Memory B cell (primary cell): ENCODE data around the gene ENOX1.

Experiments
- ATAC-seq: fragments of 150-1000 bp; cut with Tn5 transposase; 2 replicates; pipeline ENCODE4 v1.10.0; 2021; ENCODE audit warnings: low read depth, mild to moderate bottlenecking, moderate library complexity
- DNase-seq, 2 donors: peaks; one replicate each; pipeline ENCODE4 v3.0.0; 2022; ENCODE audit warnings: low spot score in 2 of 2
- H3K27ac Mint-ChIP-seq: one replicate; pipeline ENCODE4 v1.8.0; 2022; ENCODE audit warnings: mild to moderate bottlenecking, moderate library complexity, mixed read lengths
- H3K27me3 Mint-ChIP-seq: one replicate; pipeline ENCODE4 v1.8.0; 2022; ENCODE audit warnings: mixed read lengths
- H3K36me3 Mint-ChIP-seq: one replicate; pipeline ENCODE4 v1.8.0; 2022; ENCODE audit warnings: mild to moderate bottlenecking, mixed read lengths
- H3K4me1 Mint-ChIP-seq: one replicate; pipeline ENCODE4 v1.8.0; 2022; ENCODE audit warnings: mixed read lengths
- H3K4me3 Mint-ChIP-seq: one replicate; pipeline ENCODE4 v1.8.0; 2022; ENCODE audit warnings: mild to moderate bottlenecking, moderate library complexity, mixed read lengths
- H3K9me3 Mint-ChIP-seq: one replicate; pipeline ENCODE4 v1.8.0; 2022; ENCODE audit warnings: mixed read lengths

ENOX1 gene

DNA sequence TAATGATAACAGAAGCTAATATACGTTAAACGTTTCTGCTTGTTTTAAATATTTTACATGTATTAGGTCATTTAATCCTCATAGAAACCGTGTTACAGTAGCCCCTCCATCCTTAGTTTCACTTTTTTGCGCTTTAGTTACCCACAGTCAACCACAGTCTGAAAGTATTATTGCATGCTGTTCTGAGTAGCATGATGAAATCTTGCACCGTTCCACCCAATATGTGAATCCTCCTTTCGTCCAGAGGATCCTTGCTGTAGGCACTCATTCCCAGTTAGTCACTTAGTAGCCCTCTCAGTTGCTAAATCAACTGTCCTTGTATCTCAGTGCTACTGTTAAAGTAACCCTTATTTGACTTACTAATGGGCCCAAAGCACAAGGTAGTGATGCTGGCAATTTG is 257.8 kb downstream of the ENOX1 start:
- Mint-ChIP-seq H3K4me1 (no peaks in the 10 kb centered on the region), H3K27me3 (peaks cover 5% of the 10 kb centered on the region), H3K27ac (no peak overlapping the region), H3K36me3 (no peaks in the 10 kb centered on the region), H3K9me3 (no peaks in the 10 kb centered on the region), H3K4me3 (no peak overlapping the region)
- no peak for DNase-seq
- no peak for ATAC-seq

DNA sequence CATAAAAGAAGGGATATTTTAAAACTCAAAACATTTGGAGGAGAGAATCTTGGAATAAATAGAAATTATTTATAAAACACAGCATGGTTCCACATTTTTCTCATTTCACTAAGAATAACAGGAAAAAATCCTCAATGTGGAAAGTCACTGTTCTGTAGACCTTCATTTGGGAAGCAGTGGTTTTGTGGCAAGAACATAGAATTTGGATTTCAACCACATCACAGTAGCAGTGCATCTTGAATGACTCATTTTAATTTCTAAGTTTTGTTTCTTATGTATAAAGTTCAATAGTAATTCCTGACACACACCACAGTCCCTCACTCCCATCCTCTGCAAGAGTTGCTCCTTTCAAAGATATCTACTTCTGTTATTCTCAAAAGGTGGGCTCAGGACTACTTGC is 264.0 kb downstream of the ENOX1 start:
- ATAC-seq, result no peak
- Mint-ChIP-seq H3K36me3 (no peaks in the 10 kb centered on the region), H3K27ac (no peak overlapping the region), H3K4me3 (no peak overlapping the region), H3K4me1 (no peaks in the 10 kb centered on the region), H3K27me3 (peaks cover 8% of the 10 kb centered on the region), H3K9me3 (no peaks in the 10 kb centered on the region)
- no peak for DNase-seq

DNA sequence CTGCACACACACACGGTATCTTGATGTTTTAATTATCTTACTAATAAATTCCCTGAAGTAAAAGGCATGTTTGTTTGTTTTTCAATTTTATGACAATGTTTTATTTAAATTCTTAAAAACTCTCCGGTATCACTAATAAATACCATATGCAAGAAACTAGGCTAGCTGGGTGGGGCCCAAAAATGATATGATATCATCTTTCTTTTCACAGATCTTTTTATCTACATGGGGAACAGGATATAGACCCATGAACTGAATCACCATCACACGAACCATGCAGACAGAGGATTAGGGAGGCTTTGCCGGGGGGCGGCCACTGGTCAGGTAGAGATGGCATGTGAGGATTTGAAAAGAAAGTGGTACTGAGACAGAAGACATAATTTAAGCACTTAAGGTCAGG is 266.4 kb downstream of the ENOX1 start:
- Mint-ChIP-seq H3K36me3 (no peaks in the 10 kb centered on the region), H3K4me1 (no peaks in the 10 kb centered on the region), H3K9me3 (no peaks in the 10 kb centered on the region), H3K4me3 (no peak overlapping the region), H3K27me3 (peaks cover 8% of the 10 kb centered on the region), H3K27ac (no peak overlapping the region)
- DNase-seq (no peak), ATAC-seq (no peak)

DNA sequence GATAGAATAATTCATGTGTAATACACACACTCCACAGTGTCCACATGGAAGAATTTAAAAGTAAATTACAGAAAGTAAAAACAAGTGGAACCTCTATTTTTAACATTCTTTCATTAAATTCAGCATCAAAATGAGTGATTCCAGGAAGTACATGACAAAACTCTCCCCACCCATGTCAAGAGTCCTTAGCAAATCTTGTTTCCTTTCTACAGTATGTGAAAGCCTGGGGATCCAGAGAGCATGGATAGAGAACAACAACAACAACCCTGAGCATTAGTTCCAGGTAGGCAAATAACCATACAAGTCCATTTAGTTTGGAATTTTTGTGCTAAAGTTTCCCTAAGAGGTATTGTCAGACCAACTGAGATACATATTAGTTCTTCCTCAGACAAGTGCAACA is 267.9 kb downstream of the ENOX1 start:
- Mint-ChIP-seq H3K27me3 (peaks cover 6% of the 10 kb centered on the region), H3K4me3 (no peak overlapping the region), H3K9me3 (no peaks in the 10 kb centered on the region), H3K27ac (no peak overlapping the region), H3K4me1 (no peaks in the 10 kb centered on the region), H3K36me3 (no peaks in the 10 kb centered on the region)
- ATAC-seq, result no peak
- DNase-seq, result no peak

DNA sequence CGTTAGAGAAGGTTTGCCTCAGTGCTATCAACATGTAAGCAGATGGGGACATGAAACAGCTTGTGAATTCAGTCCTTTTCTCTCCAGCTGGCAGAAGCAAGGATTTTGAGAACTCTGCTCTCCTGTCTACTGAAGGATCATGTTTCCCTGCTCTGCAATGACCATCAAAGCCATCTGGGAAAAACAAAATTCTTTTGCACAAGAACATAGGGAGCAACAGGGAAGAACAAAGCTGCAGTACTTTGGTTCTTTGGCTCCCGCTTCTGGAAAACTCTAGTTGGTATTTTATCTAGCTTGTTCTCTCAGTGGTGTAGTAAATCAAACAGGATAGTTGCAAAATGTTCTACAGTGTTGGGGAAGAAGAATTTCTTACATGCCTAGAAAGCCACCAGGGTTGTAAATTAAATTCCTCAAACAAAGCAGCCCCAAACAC is 270.4 kb downstream of the ENOX1 start:
- Mint-ChIP-seq H3K4me1 (no peaks in the 10 kb centered on the region), H3K4me3 (no peak overlapping the region), H3K27me3 (peaks cover 6% of the 10 kb centered on the region), H3K36me3 (no peaks in the 10 kb centered on the region), H3K9me3 (no peaks in the 10 kb centered on the region), H3K27ac (no peak overlapping the region)
- DNase-seq (no peak), ATAC-seq (no peak)

DNA sequence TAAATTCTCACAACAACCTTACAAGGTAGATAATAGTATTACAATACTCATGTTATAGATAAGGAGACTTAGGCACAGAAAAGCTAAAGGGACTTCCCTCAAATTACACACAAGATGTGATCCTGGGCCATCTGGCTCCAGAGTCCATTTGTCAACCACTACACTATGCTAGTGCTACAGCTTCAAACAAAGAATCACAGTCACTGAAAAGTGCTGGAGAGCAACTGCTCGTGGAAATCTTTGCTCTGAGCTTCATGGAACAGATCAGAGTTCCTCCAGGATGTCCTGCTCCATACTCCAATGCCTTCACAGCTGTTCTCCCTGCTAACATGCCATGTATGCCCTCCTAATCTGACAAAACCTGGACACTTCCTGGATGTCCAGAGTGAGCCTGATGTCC is 271.2 kb downstream of the ENOX1 start:
- ATAC-seq, result no peak
- H3K36me3 Mint-ChIP-seq, result no peaks in the 10 kb centered on the region
- H3K27ac Mint-ChIP-seq, result no peak overlapping the region
- H3K27me3 Mint-ChIP-seq, result peaks cover 6% of the 10 kb centered on the region
- no peak for DNase-seq
- H3K9me3 Mint-ChIP-seq, result no peaks in the 10 kb centered on the region
- no peak overlapping the region for H3K4me3 Mint-ChIP-seq
- no peaks in the 10 kb centered on the region for H3K4me1 Mint-ChIP-seq

DNA sequence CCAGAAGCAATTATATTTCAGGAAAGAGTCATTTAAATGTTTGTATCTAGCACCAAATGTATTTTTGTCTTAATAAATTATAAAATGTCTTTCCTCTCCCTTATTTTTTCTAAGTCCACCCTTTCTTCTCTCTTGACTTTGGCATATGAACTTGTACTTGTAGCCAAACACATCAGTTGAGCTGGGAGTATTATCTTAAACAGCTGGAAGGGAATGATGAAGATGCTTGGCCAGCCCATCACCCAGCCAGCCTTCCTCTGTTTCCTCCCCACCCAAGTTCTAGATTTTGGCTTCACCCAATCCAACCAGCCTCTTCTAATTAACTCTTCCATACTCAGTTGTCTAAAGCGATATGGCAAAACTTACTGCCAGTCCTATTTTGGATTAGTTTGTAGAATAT is 272.5 kb downstream of the ENOX1 start:
- Mint-ChIP-seq H3K4me1 (no peaks in the 10 kb centered on the region), H3K9me3 (no peaks in the 10 kb centered on the region), H3K36me3 (no peaks in the 10 kb centered on the region), H3K27ac (no peak overlapping the region), H3K4me3 (no peak overlapping the region), H3K27me3 (no peaks in the 10 kb centered on the region)
- ATAC-seq (no peak), DNase-seq (no peak)

DNA sequence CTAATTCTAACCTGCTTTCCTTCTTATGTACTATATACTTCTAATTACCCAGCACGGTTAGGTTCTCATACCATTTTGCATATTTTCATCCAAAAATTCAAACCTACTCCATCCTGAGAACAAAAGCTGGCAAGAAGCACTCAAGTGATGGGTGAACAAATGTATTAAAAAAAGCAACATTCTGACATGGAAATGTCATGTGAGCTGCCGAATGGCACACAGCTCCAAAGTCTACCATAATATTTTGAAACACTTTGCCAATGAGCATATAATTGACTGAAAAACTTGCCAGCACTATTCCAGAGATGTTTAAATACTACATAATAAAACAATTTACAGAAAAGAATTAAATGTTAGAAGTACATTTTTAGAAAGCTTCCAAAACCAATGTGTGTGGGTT is 274.6 kb downstream of the ENOX1 start:
- ATAC-seq, result no peak
- H3K4me1 Mint-ChIP-seq, result no peaks in the 10 kb centered on the region

DNA sequence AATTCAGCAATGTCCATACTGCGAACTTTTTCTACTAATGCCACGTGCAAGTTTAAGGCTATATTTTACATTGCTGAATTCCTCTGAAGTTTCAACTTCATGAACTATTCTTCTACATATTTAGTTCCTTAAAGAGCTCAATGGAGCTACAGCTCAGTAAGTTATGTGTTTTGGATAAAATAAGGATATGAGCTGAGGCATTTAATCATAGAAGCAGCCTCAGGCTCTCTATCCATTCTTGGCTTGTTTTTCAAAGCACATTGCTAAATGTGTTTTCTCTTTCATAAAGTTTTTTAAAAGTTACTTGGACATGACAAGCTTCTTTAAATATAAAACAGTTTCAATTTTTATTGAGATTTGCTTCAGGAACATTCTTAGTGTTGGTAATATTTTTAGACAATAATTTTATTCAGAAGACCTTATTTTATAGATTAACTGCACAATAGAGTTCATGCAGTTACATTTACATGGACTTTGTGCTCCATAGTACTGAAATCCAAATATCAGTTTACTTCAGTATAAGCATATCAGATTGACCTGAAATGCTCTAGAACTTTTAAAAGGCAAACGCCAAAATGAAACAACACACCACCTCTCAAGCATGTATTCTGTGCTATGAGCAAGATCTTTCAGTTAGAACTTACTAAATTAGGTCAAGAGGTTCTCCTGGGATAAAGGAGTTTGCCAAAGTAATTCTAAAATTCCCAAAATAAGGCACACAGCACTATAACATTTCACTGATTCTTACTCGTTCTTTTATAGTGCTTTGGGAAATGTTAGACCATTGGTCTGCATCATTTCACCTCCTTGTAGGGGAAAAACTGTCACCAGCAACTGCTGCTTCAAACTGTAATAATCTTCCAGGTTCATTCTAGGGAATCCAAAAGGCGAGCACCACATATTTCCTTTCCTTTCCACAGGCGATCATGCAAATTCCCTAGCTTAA is 275.5 kb downstream of the ENOX1 start:
- Mint-ChIP-seq H3K36me3 (no peaks in the 10 kb centered on the region), H3K27ac (no peak overlapping the region), H3K4me3 (no peak overlapping the region), H3K27me3 (no peaks in the 10 kb centered on the region), H3K9me3 (no peaks in the 10 kb centered on the region), H3K4me1 (no peaks in the 10 kb centered on the region)
- DNase-seq, result no peak
- no peak for ATAC-seq

More for the DNA sequence above, 274.6 kb downstream of the ENOX1 start:
- H3K4me3 Mint-ChIP-seq, result no peak overlapping the region
- H3K36me3 Mint-ChIP-seq, result no peaks in the 10 kb centered on the region
- no peaks in the 10 kb centered on the region for H3K9me3 Mint-ChIP-seq
- DNase-seq, result no peak
- no peak overlapping the region for H3K27ac Mint-ChIP-seq
- H3K27me3 Mint-ChIP-seq, result no peaks in the 10 kb centered on the region

DNA sequence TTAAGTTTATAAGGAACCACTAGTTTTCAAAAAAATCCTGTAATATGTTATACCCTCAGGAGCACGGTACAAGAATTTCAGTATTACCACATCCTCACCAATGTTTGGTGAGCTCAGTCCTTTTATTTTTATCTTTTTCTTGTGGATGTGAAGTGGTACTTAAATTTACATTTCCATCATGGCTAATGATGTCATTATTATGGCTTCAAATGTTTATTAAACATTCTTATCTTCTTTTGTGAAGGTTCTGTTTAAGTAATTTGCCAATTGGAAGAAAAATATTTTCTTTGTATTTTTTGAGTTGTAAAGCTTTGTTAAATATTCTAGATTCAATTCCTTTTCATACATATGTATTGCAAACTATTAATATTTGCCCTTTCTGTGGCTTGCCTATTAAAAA is 291.0 kb downstream of the ENOX1 start:
- Mint-ChIP-seq H3K9me3 (peaks cover 5% of the 10 kb centered on the region), H3K27me3 (no peaks in the 10 kb centered on the region), H3K4me1 (no peaks in the 10 kb centered on the region), H3K36me3 (no peaks in the 10 kb centered on the region), H3K4me3 (no peak overlapping the region), H3K27ac (no peak overlapping the region)
- no peak for ATAC-seq
- DNase-seq, result no peak

DNA sequence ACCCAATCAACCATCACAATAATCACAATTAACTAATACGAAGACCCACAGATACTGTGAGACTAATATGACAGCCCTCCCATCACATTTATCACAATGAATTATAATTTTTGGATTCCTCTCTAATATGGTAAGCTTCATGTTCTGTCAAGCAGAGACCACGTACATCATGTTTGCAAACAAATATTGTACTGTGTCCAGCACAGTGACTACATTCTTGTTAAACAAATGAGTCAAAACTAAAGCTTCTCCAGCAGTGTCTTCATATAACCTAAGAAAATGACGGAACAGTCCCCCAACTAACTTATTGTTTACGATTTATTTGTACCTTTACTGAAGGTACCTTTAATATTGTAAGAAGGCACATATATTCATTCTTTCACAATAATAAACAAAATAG is 292.6 kb downstream of the ENOX1 start:
- Mint-ChIP-seq H3K36me3 (no peaks in the 10 kb centered on the region), H3K4me1 (no peaks in the 10 kb centered on the region), H3K4me3 (no peak overlapping the region), H3K9me3 (no peaks in the 10 kb centered on the region), H3K27ac (no peak overlapping the region), H3K27me3 (no peaks in the 10 kb centered on the region)
- ATAC-seq, result no peak
- DNase-seq, result no peak

DNA sequence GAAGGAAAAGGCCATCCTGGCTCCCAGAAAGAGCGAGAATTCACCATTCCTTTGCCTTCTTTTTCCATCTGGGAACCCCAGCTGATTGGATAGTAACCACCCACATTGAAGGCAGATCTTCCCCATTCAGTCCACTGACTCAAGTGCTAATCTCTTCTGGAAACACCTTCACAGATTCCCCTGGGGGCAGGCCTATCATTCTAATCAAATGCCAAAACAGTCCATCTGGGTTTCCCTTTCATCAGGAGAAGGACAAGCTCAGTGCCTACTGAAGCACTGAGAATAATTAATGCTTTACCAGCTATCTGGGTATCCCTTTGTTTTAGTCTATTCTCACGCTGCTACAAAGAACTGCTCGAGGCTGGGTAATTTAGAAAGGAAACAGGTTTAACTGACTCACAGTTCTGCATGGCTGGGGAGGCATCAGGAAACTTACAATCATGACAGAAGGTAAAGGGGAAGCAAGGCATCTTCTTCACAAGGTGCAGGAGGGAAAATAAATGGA is 293.2 kb downstream of the ENOX1 start:
- ATAC-seq (no peak), DNase-seq (no peak)
- Mint-ChIP-seq H3K27me3 (no peaks in the 10 kb centered on the region), H3K36me3 (no peaks in the 10 kb centered on the region), H3K9me3 (no peaks in the 10 kb centered on the region), H3K27ac (no peak overlapping the region), H3K4me3 (no peak overlapping the region), H3K4me1 (no peaks in the 10 kb centered on the region)

DNA sequence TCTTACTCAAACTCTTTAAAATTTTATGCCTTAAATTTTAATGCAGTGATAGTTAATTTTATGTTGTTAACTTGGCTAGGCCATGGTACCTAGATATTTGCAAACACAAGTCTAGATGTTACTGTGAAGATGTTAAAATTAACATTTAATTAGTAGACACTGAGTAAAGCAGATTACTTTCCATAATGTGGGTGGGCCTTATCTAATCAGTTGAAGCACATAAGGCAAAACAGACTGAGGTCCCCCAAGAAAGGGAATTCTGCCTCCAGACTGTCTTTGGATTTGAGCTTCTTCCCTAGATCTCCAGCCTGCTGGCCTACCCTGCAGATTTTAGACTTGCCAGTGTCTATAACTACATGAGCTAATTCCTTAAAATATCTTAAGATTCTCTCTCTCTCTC is 294.0 kb downstream of the ENOX1 start:
- Mint-ChIP-seq H3K27ac (no peak overlapping the region), H3K36me3 (no peaks in the 10 kb centered on the region), H3K4me1 (no peaks in the 10 kb centered on the region), H3K9me3 (no peaks in the 10 kb centered on the region), H3K27me3 (no peaks in the 10 kb centered on the region), H3K4me3 (no peak overlapping the region)
- DNase-seq (no peak), ATAC-seq (no peak)

DNA sequence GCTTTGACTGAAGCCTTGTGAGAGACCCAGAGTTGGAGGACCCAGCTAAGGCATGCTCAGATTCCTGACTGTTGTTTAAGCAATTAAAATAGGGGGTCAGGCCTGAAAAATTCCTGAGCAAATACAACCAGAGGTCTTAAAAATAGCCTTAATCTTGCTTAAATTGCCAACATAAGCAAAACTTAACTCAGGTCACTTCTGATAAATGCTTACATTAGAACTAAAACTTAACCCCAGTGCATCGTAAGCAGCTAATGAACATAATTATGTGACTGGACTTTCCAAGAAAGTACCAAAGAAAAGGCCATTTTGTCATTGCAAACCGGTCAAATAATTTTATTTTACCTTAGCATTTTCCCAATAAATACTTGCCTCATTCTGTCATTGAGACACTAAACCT is 294.5 kb downstream of the ENOX1 start:
- Mint-ChIP-seq H3K27me3 (no peaks in the 10 kb centered on the region), H3K4me3 (no peak overlapping the region), H3K9me3 (no peaks in the 10 kb centered on the region), H3K4me1 (no peaks in the 10 kb centered on the region), H3K27ac (no peak overlapping the region), H3K36me3 (no peaks in the 10 kb centered on the region)
- DNase-seq (no peak), ATAC-seq (no peak)

DNA sequence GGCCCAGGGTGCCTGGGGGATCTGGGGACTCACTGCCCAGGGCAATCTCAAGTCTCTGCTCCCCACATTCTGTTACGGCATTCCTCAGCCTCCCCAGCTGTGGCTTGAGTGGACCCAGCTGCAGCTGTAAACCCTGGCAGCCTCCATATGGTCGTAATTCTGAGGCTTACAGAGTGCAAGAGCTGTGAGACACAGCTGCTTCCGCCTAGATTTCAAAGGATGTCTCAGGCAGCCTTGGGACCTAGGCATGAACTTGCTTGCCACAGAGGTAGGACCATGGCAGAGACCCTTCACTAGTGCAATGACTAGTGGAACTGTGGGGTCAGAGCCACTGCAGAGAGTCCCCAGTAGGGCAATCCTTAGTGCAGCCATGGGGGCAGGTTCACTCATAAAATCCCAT is 297.5 kb downstream of the ENOX1 start:
- H3K9me3 Mint-ChIP-seq, result no peaks in the 10 kb centered on the region
- H3K27ac Mint-ChIP-seq, result no peak overlapping the region
- no peak overlapping the region for H3K4me3 Mint-ChIP-seq
- no peaks in the 10 kb centered on the region for H3K27me3 Mint-ChIP-seq
- H3K4me1 Mint-ChIP-seq, result no peaks in the 10 kb centered on the region
- ATAC-seq, result no peak
- H3K36me3 Mint-ChIP-seq, result no peaks in the 10 kb centered on the region
- DNase-seq, result no peak
